ENCODE data around the gene BTBD10. TPM values are rescaled to one million over a fixed set of nuclear protein-coding genes. Genes with fewer than 3 reads are reported as not detected.

Gene BTBD10
- total RNA-seq, 1 donor from 2014 or later, result 29.4 TPM

DNA sequence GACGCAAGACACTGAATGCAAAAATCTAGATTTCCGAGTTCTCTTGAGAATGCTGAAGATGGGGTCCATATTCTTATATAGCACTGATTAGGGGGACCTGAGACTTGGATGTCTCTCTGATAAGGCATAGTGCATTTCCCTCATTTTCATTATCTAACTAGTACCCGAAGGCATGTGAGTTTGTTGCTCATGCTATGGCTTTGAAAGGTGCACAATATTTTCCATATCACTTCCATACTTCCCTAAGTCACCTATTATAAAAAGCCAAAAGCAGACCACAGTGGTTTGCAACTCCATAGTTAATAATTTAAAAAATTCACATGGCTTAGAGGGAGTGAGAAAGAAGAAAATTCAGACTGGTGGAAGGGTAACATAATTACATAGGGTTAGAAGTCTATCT is 1.7 kb downstream of the BTBD10 start:
- Mint-ChIP-seq H3K4me1 (ENCODE audit: unreplicated experiment) (peaks cover 29% of the 10 kb centered on the region), H3K27ac (ENCODE audit: unreplicated experiment) (no peak overlapping the region), H3K4me3 (ENCODE audit: unreplicated experiment) (peak overlapping the region; percentile 99)

DNA sequence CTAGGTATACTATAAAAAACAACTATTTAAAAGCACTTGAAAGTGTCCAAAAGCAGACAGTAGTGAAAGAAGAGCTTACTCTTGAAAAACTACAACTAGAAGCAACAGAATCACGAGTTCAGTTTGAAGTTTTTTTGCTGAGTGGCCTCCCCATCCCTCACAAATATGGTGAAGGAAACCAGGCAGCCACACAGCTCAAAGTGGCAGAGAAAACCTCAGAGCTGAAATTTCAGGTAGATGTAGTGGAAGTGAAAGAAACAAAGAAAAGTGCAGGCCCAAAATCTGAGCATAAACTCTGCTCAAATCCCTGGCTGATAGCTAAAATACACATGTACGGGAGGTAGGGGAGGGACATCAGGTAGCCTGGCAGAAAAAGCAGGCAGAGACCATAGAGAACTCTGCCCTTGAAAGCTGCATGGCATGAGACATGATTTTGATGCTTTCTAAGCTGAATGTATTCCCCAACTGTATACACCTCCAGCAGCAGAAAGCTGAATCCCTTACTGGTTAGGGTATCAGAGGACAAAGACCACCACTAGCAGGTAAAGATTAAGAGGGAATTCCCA is 12.1 kb downstream of the BTBD10 start:
- peaks cover 13% of the 10 kb centered on the region for H3K9me3 Mint-ChIP-seq (ENCODE audit: unreplicated experiment)
- H3K27ac Mint-ChIP-seq (ENCODE audit: unreplicated experiment), result no peak overlapping the region
- no peak for DNase-seq (ENCODE audit: extremely low spot score, unreplicated experiment)
- H3K36me3 Mint-ChIP-seq (ENCODE audit: unreplicated experiment), result no peaks in the 10 kb centered on the region
- no peak overlapping the region for H3K4me3 Mint-ChIP-seq (ENCODE audit: unreplicated experiment)
- no peaks in the 10 kb centered on the region for H3K27me3 Mint-ChIP-seq (ENCODE audit: unreplicated experiment)
- H3K4me1 Mint-ChIP-seq (ENCODE audit: unreplicated experiment), result peaks cover 14% of the 10 kb centered on the region
- TF ChIP-seq, protein P1, sequence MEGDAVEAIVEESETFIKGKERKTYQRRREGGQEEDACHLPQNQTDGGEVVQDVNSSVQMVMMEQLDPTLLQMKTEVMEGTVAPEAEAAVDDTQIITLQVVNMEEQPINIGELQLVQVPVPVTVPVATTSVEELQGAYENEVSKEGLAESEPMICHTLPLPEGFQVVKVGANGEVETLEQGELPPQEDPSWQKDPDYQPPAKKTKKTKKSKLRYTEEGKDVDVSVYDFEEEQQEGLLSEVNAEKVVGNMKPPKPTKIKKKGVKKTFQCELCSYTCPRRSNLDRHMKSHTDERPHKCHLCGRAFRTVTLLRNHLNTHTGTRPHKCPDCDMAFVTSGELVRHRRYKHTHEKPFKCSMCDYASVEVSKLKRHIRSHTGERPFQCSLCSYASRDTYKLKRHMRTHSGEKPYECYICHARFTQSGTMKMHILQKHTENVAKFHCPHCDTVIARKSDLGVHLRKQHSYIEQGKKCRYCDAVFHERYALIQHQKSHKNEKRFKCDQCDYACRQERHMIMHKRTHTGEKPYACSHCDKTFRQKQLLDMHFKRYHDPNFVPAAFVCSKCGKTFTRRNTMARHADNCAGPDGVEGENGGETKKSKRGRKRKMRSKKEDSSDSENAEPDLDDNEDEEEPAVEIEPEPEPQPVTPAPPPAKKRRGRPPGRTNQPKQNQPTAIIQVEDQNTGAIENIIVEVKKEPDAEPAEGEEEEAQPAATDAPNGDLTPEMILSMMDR (IDR thresholded peaks at IDR 0.05), result no peak

More for the DNA sequence above, 1.7 kb downstream of the BTBD10 start:
- no peak for DNase-seq (ENCODE audit: extremely low spot score, unreplicated experiment)
- H3K27me3 Mint-ChIP-seq (ENCODE audit: unreplicated experiment), result peaks cover 3% of the 10 kb centered on the region
- peaks cover 3% of the 10 kb centered on the region for H3K36me3 Mint-ChIP-seq (ENCODE audit: unreplicated experiment)
- H3K9me3 Mint-ChIP-seq (ENCODE audit: unreplicated experiment), result no peaks in the 10 kb centered on the region
- TF ChIP-seq, protein P1 (IDR thresholded peaks at IDR 0.05), result no peak

DNA sequence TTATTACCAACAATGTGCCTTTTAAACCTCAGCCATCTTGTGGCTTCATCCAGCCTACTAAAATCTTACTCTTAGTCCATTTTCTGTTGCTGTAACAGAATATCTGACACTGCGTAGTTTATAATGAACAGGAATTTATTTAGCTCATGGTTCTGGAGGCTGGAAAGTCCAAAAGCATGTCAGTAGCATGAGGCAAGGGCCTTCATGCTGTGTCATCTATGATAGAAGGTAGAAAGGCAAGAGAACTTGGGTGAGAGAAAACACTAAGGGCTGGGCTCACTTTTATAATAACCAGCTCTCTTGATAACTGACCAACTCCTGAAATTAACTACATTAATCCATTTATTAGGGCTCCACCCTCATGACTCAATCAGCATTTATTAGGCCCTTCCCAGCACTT is 13.5 kb downstream of the BTBD10 start:
- no peak overlapping the region for H3K27ac Mint-ChIP-seq (ENCODE audit: unreplicated experiment)
- no peaks in the 10 kb centered on the region for H3K27me3 Mint-ChIP-seq (ENCODE audit: unreplicated experiment)
- TF ChIP-seq, protein P1 (IDR thresholded peaks at IDR 0.05), result no peak
- H3K4me3 Mint-ChIP-seq (ENCODE audit: unreplicated experiment), result no peak overlapping the region
- no peaks in the 10 kb centered on the region for H3K36me3 Mint-ChIP-seq (ENCODE audit: unreplicated experiment)
- DNase-seq (ENCODE audit: extremely low spot score, unreplicated experiment), result no peak
- peaks cover 13% of the 10 kb centered on the region for H3K9me3 Mint-ChIP-seq (ENCODE audit: unreplicated experiment)
- H3K4me1 Mint-ChIP-seq (ENCODE audit: unreplicated experiment), result peaks cover 17% of the 10 kb centered on the region

DNA sequence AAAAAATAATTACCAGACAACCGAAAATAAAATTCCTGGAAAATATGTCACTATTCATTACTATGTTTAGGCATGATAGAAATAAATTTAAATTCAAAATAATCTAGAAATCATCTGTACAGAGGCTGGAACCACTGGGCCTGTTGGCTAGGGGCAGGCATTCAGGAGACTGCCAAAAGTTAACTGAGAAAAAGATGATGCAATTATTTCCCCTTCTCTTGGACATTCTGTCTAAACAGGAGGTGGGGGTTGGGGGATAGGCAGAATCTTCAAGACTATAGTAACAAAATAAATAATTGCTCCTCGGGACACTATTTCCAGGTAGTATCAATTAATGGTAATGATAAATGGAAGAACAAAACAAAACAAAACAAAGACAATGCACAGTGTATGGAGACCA is 14.1 kb downstream of the BTBD10 start:
- DNase-seq (ENCODE audit: extremely low spot score, unreplicated experiment), result no peak
- Mint-ChIP-seq H3K4me3 (ENCODE audit: unreplicated experiment) (no peak overlapping the region), H3K9me3 (ENCODE audit: unreplicated experiment) (peaks cover 13% of the 10 kb centered on the region), H3K27me3 (ENCODE audit: unreplicated experiment) (no peaks in the 10 kb centered on the region), H3K27ac (ENCODE audit: unreplicated experiment) (peak overlapping the region; percentile 61), H3K4me1 (ENCODE audit: unreplicated experiment) (peaks cover 17% of the 10 kb centered on the region), H3K36me3 (ENCODE audit: unreplicated experiment) (no peaks in the 10 kb centered on the region)
- TF ChIP-seq, protein P1 (IDR thresholded peaks at IDR 0.05), result no peak

DNA sequence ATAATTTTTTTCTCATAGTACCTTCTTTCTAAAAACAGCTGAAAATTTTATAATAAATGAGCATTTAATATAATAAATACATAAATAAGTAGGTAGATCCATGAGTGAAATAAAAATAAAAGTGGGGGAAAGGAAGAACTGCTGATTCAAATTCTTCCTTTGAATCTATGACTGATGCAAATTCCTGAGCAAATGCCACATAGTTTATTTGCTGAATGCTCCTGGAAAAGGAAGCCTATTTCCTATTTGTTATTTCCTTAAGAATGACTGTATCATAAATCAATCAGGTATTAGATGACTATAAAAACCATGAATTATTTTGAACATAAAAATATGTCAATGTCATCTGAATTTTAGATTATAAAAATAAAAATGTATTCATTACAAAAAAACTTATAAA is 16.6 kb downstream of the BTBD10 start:
- no peak overlapping the region for H3K4me3 Mint-ChIP-seq (ENCODE audit: unreplicated experiment)
- no peaks in the 10 kb centered on the region for H3K36me3 Mint-ChIP-seq (ENCODE audit: unreplicated experiment)
- H3K9me3 Mint-ChIP-seq (ENCODE audit: unreplicated experiment), result peaks cover 8% of the 10 kb centered on the region
- peaks cover 17% of the 10 kb centered on the region for H3K4me1 Mint-ChIP-seq (ENCODE audit: unreplicated experiment)
- TF ChIP-seq, protein P1 (IDR thresholded peaks at IDR 0.05), result no peak
- H3K27ac Mint-ChIP-seq (ENCODE audit: unreplicated experiment), result no peak overlapping the region
- no peaks in the 10 kb centered on the region for H3K27me3 Mint-ChIP-seq (ENCODE audit: unreplicated experiment)
- no peak for DNase-seq (ENCODE audit: extremely low spot score, unreplicated experiment)
